Ovary (tissue), 9 donors: ENCODE data around the gene CIC. TPM values are rescaled to one million over a fixed set of nuclear protein-coding genes. Genes with fewer than 3 reads are reported as not detected.

Experiments used
- DNase-seq, 5 donors: peaks; one replicate each; pipeline ENCODE4 v3.0.0-alpha.2; 2019 to 2020
- H3K27ac ChIP-seq, 2 donors: fragments of 200-600 bp; one replicate each; pipeline versions ENCODE4 v1.5.1 to v1.8.0; 2019 to 2022
- H3K27me3 ChIP-seq: fragments of 200-600 bp; one replicate; pipeline ENCODE4 v1.8.0; 2022
- H3K36me3 ChIP-seq: fragments of 200-600 bp; sonication (generic); one replicate; pipeline ENCODE4 v1.5.1; 2019
- H3K4me1 ChIP-seq: one replicate; pipeline ENCODE4 v1.8.1; 2013; ENCODE audit warnings: mild to moderate bottlenecking, moderate library complexity; ENCODE audit not compliant: insufficient read depth
- H3K4me3 ChIP-seq: fragments of 200-600 bp; sonication (generic); one replicate; pipeline ENCODE4 v1.5.1; 2017
- H3K9me3 ChIP-seq, 2 donors: fragments of 200-600 bp in 1 of 2; sonication (generic) in 1 of 2; one replicate each; pipeline versions ENCODE4 v1.5.1 to v1.8.1; 2013 to 2019; ENCODE audit warnings: mild to moderate bottlenecking in 1 of 2, moderate library complexity in 1 of 2
- EP300 ChIP-seq: sonication (generic); formaldehyde crosslinking; IDR thresholded peaks from one replicate; pipeline ENCODE4 v1.6.1; 2017; ENCODE audit warnings: antibody characterized with exemption
- POLR2A ChIP-seq: fragments of 450-650 bp; IDR thresholded peaks from one replicate; pipeline ENCODE4 v1.6.1; 2017; ENCODE audit warnings: antibody characterized with exemption, mild to moderate bottlenecking, moderate library complexity
- WGBS, 3 donors: extraction: QIAGEN DNeasy Blood & Tissue Kit in 1 of 3; methylation state at CpG; one replicate each; pipeline versions ENCODE4 v1.1.5 to v1.1.7; 2013 to 2017; 5-methylcytosine and 5-hydroxymethylcytosine counted together
- intact Hi-C, 4 donors: fragments of 100-400 bp; cut with DNase I; formaldehyde crosslinking; loops; one replicate each; pipeline versions ENCODE4 v1.11.0 to v1.15.1; 2022 to 2023
- polyA plus RNA-seq, 2 donors: library from polyadenylated mRNA; stranded (reverse); fragments of 200-250 nt in 1 of 2; fragments of 350-450 nt in 1 of 2; fragmentation: Illumina TruSeq in 1 of 2; extraction: RNeasy Lipid Tissue Mini Kit (QIAGEN cat#74804) in 1 of 2; gene quantifications; one replicate each; pipeline ENCODE4 v1.2.3, GENCODE V29; 2013 to 2014
- total RNA-seq, 7 donors: library from RNA; depleted of rRNA in 2 of 7; stranded (reverse); fragments of >200 nt in 2 of 7; fragmentation: NEBNext Ultra II Directional in 3 of 7; extraction: Animal tissue kit (Norgen Biotek cat#: 25700) in 3 of 7; gene quantifications; one replicate each; pipeline versions ENCODE4 v1.1.0 to v1.2.4, GENCODE V29; 2016 to 2023
- TF ChIP-seq, protein P1 (sequence below), 3 donors: fragments of 450-650 bp in 2 of 3; fragments of 200-600 bp in 1 of 3; IDR thresholded peaks; one replicate each; pipeline versions ENCODE4 v1.5.1 to v1.8.0; 2016 to 2022; ENCODE audit warnings: antibody characterized with exemption in 3 of 3, mild to moderate bottlenecking in 1 of 3
- donor health status: DM: no; HTN: no; CAD: no; lungs with moderate emphysema.
- donor health status: DM: no; HTN: no; CAD: no.
- donor health status: Bipolar disorder and iron deficiency.
- donor health status: DM: yes; HTN: yes; CAD: no.
- donor health status: DM: no; HTN: no; CAD: no.
- donor health status: DM: yes; HTN: yes; CAD: no.

CIC gene
- total and polyA plus RNA-seq, 9 donors: 6.6 to 139 (median 97.9) TPM

DNA sequence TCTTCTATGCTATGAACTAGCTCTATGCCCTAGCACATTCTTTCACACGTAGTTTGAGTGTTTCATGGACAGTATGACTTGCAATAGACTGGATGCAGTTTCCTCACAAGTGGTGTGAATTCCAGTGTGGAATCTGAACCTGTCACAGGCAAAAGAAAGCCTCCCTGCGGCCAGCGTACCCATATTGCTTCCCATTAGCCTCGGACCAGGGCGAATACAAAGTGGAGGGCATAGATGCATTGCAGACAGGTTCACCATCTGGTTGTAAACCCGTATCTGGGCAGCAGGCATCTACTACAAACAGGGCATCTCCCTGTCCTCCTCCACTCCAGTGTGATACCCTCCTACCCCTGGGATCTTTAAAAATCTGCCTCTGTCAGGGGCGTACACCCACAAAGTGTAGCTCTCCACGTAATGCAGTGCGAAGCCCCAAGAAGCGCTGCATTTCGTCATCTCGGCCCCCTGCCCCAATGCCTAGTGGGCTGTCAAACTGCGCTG, 1.4 kb upstream of the CIC start:
- peak overlapping the region; percentile 38 for H3K4me3 ChIP-seq
- WGBS, 3 donors: 1 to 5% (median 4%) methylated on average over 13 of the region's 13 CpGs
- intact Hi-C loops: loop anchor here in 1 of 4 donors (2.0 kb wide), 1 partner anchor 13 kb away; the partner anchor contains the start of gene ERF
- DNase-seq: no peak
- no peaks in the 10 kb centered on the region for H3K9me3 ChIP-seq
- H3K36me3 ChIP-seq: no peaks in the 10 kb centered on the region
- TF ChIP-seq, protein P1, sequence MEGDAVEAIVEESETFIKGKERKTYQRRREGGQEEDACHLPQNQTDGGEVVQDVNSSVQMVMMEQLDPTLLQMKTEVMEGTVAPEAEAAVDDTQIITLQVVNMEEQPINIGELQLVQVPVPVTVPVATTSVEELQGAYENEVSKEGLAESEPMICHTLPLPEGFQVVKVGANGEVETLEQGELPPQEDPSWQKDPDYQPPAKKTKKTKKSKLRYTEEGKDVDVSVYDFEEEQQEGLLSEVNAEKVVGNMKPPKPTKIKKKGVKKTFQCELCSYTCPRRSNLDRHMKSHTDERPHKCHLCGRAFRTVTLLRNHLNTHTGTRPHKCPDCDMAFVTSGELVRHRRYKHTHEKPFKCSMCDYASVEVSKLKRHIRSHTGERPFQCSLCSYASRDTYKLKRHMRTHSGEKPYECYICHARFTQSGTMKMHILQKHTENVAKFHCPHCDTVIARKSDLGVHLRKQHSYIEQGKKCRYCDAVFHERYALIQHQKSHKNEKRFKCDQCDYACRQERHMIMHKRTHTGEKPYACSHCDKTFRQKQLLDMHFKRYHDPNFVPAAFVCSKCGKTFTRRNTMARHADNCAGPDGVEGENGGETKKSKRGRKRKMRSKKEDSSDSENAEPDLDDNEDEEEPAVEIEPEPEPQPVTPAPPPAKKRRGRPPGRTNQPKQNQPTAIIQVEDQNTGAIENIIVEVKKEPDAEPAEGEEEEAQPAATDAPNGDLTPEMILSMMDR (IDR thresholded peaks at IDR 0.05): no peak
- TF ChIP-seq EP300 (no peak), POLR2A (no peak)
- peaks cover 6% of the 10 kb centered on the region for H3K4me1 ChIP-seq
- H3K27ac ChIP-seq: peak overlapping the region; percentile 94 to 100
- no peaks in the 10 kb centered on the region for H3K27me3 ChIP-seq

DNA sequence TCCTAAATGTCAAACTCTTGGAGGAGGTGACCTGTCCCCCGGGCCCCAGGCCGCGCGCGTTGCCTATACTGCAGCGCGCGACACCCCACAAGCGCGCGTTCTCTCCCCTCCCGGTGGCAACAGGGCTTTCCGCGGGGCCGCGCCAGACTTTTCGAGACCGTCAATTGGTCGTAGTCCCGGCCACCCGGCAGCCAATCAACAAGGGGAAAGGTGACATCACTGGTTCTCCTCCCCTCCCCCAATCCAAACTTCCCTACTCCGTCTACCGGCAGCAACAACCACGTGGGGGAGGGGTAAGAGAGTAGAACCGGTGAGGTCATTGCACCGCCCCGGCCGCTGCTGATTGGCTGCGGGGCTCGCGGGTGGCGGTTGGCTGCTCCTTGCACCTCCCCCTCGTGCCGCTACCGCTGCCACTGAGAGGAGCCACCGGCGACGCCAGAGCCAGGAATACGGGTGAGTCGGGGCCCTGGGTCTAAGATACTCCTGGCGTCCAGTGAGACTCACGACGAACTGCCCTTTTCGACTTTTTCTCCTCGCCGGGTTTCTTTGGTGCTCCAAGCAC, 829 bp upstream of the CIC start:
- peak; percentile 97 to 99 (median 98) for DNase-seq
- Histone ChIP-seq H3K36me3 (no peaks in the 10 kb centered on the region), H3K9me3 (no peaks in the 10 kb centered on the region), H3K27me3 (no peaks in the 10 kb centered on the region), H3K4me3 (peak overlapping the region; percentile 89), H3K27ac (peak overlapping the region; percentile 94 to 100), H3K4me1 (peaks cover 6% of the 10 kb centered on the region)
- intact Hi-C loops: loop anchor here in 1 of 4 donors (2.0 kb wide), 1 partner anchor 13 kb away; the partner anchor contains the start of gene ERF
- TF ChIP-seq POLR2A (peak; percentile 89), EP300 (peak; percentile 51)
- TF ChIP-seq, protein P1 (IDR thresholded peaks at IDR 0.05): peak in 1 of 3 donors; percentile 4
- 0 to 1% (median 1%) methylated on average over 45 to 46 of the region's 46 CpGs for WGBS, 3 donors

DNA sequence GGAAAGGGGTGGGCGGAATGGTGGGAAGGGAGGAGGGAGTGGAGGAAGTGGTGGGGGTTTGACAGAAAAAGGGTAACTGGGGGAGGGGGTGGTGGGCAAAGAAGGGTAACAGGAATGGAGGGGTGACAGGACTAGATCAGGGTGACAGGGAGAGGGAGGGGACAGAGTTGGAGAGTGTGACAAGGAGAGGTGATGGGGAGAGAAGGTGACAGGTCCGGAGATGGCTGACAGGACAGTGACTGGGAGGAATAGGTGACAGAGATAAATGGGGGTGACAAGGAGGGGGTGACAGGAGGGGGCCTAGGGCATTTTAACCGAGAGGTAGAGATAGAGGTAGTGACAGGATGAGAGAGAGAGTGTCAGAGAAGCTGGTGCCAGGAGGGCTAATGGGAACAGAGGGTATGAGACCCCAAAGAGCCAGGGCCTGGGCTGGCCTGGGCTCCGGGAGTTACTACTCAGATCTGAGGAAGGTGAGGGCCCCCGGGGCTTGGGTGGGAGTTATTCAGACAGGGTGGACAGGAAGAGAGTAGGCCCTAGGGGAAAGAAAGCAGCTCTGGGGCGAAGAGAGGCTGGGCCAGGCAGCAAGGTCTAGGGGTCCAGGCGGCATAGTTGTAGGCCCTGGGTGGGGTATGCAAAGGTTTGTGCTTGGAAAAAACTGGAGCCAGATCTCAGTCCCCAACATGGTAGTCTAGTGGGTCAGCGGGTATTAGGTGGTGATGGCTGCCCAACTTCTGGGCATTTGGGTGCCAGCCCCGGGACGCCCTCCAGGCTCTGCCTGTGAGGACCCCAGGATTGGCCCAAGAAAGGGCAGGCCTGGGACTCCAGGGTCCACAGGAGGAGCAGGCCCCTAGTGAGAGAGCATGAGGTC, 660 bp downstream of the CIC start:
- TF ChIP-seq, protein P1 (IDR thresholded peaks at IDR 0.05): no peak
- no peak for TF ChIP-seq POLR2A
- TF ChIP-seq EP300: no peak
- H3K27me3 ChIP-seq: no peaks in the 10 kb centered on the region
- WGBS, 3 donors: 24 to 26% (median 25%) methylated on average over 10 of the region's 10 CpGs
- peak; percentile 38 to 59 (median 48) for DNase-seq
- H3K9me3 ChIP-seq: no peaks in the 10 kb centered on the region
- H3K4me1 ChIP-seq: peaks cover 6% of the 10 kb centered on the region
- H3K27ac ChIP-seq: peak overlapping the region; percentile 67 to 68
- intact Hi-C loops: loop anchor here in 1 of 4 donors (2.0 kb wide), 1 partner anchor 15 kb away; the partner anchor contains the start of gene ERF
- H3K4me3 ChIP-seq: peak overlapping the region; percentile 86
- H3K36me3 ChIP-seq: no peaks in the 10 kb centered on the region

DNA sequence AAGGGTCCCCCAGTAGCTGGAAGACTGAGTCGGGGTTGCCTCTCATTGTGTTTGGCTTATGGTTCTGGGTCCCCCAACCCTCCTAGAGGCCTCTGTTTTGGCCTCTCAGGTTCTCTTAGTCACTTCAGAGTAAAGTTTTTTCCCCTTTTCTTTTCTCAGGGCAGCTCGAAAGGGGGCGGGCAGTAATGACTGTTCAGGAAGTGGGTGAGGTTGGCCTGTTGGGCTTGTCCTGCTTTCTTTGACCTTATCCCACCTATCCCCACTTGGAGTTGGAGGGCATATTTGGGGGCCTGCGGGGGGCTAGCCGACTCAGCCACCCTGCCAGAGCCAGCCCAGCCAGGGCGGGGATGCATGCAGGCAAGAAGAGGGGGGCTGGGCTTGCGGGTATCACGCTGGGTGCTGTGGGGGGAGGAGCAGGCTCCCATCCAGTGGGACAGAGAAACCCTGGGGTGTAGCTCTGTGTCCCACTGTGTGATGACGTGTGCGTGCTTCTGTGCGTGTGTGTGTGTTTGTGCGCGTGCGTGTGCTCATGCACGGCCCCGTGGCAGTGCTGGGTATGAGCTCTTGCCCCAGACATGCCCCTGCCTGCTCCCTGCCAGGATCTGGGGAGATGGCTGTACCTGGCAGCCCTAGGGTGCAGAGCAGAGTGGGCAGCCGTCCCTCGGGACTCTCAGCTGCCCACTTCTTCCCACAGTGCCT, 1.4 kb downstream of the CIC start:
- H3K4me1 ChIP-seq: peaks cover 6% of the 10 kb centered on the region
- no peaks in the 10 kb centered on the region for H3K27me3 ChIP-seq
- WGBS, 3 donors: 8 to 22% (median 9%) methylated on average over 18 of the region's 18 CpGs
- H3K36me3 ChIP-seq: no peaks in the 10 kb centered on the region
- DNase-seq: peak; percentile 51 to 74 (median 65)
- H3K27ac ChIP-seq: peak overlapping the region; percentile 67 to 68
- peak overlapping the region; percentile 86 for H3K4me3 ChIP-seq
- TF ChIP-seq, protein P1 (IDR thresholded peaks at IDR 0.05): no peak
- TF ChIP-seq EP300 (no peak), POLR2A (no peak)
- no peaks in the 10 kb centered on the region for H3K9me3 ChIP-seq
- intact Hi-C loops: no loop called here
